Umbilical cord (tissue), 2 donors: Measurements from ENCODE around the gene CCL27. TPM values are rescaled to one million over a fixed set of nuclear protein-coding genes. Genes with fewer than 3 reads are reported as not detected.
A peak's percentile ranks its signal among the peaks of the same experiment; 100 is the strongest.
"Not testable (repeated sequence)": the region's sequence is repeated elsewhere in the genome, so short reads cannot be mapped to it uniquely, and the experiment has no call there.

ENCODE experiments used
- DNase-seq: peaks from one replicate; pipeline ENCODE4 v3.0.0-alpha.2; 2015; ENCODE audit warnings: low spot score
- total RNA-seq: library from RNA; depleted of rRNA; stranded (reverse); fragments of >200 nt; gene quantifications from one replicate; pipeline ENCODE4 v1.2.3, GENCODE V29; 2014; ENCODE audit warnings: low replicate concordance; ENCODE audit not compliant: insufficient read depth

CCL27 gene
- total RNA-seq, 1 donor from 2014 or later, result not detected

DNA sequence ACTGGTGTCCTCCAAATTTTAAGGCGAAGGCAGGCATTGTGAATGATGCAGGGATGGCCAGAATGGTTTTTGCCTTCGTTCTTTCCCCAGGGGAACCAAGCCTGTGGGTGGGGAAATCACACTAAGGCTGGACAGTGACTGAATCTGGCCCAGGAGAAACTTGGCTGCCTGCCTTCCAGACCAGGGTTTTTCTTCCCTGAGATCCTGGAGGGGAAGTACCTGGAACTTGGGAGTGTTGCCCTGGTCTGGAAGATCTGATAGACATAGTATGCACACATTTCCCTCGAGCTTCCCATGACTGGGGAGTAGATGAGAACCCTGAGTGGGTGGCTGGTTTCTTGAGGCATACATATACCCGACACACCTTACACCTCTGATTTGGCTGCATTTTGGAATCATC, 11.1 kb downstream of the CCL27 start:
- peak; percentile 27 for DNase-seq

DNA sequence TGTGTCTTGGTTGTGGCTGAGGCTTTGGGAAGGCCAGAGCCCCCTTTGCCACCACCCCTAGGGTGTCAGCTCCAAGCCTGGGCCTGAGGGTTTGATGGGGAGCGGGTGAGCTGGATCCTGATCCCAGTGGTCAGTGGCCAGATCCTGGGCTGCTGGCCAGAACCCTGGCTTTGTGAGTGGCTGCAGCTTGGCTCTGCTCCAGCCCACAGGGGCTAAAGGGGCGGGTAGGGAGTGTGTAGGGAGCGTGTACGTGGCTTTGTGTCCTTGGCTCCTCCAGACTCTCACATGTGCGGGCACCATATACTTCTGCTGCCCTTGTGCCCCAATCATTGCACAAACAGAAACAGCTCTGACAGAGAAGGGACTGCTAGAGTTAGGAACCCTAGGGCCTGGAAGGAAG, 11.6 kb downstream of the CCL27 start:
- DNase-seq, result no peak

DNA sequence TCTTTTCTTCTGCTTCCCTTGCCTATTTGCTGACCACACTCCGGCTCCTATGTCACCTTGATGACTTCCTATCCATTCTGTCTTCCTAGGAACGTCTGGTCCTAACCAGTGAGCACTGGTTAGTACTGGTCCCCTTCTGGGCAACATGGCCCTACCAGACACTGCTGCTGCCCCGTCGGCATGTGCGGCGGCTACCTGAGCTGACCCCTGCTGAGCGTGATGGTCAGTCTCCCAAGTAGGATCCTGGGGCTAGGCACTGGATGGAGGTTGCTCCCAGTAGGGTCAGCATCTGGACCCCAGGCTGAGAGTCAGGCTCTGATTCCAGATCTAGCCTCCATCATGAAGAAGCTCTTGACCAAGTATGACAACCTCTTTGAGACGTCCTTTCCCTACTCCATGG, 13.8 kb downstream of the CCL27 start:
- no peak for DNase-seq

DNA sequence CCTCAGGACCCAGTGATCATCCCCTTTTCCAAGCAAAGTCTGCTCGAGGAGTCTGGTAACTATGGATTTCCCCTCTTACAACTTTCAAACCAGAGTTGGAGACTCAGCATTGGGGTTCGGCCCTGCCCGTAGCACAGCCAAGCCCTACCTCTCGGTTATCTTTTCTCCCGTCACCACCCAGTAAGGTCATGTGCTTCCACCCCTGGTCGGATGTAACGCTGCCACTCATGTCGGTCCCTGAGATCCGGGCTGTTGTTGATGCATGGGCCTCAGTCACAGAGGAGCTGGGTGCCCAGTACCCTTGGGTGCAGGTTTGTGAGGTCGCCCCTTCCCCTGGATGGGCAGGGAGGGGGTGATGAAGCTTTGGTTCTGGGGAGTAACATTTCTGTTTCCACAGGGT, 14.8 kb downstream of the CCL27 start:
- DNase-seq, result no peak

DNA sequence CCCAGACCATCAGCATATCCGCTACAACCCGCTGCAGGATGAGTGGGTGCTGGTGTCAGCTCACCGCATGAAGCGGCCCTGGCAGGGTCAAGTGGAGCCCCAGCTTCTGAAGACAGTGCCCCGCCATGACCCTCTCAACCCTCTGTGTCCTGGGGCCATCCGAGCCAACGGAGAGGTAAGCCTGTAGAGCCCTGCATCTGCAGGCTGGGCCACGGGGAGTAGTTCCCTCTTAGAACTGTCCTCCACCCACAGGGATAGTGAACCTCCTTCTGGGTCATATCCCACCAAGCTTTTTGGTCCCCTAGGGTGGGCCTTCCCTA, 15.4 kb downstream of the CCL27 start:
- DNase-seq, result no peak

DNA sequence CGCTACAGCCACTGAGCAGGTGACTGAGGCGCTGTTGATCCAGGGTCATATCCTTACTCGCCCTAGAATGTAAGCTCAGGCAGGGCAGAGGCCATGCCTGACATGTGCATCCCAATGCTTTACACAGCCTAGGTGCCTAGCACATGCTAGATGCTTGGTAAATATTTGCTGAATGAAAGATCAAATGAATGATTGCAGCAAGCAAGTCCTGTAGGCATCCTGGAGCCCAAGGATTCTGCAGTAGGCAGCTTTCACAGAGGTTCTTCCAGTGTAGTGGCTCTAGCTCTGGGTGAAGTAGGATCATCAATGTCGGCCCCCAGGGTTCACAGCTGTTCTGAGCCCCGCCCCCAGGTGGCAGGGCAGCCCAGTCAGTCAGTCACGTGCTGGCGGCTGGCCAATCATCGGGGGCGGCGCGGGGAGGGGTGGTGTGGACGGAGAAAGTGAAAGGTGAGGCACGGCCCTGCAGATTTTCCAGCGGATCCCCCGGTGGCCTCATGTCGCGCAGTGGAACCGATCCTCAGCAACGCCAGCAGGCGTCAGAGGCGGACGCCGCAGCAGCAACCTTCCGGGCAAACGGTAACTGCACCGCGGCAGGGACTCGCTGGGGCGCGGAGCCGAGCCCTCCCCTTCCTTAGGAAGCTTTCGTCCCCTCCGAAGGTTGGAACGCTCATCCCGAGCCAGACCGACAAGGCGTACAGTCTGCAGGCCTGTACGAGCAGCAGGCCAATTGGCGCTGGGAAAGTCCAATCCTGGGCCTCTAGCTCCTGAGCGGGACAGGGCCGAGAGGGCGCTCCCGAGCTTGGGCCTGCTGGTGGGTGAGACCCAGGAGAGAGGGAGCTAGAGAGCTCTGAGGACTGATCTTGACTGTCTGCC, 16.0 kb downstream of the CCL27 start, which contains the start of gene GALT:
TSS of gene GALT (plus strand) at position 465 of the 873 bp plus-strand sequence. CDS start at position 495, 30 bp downstream.
- DNase-seq, result peak; percentile 93

DNA sequence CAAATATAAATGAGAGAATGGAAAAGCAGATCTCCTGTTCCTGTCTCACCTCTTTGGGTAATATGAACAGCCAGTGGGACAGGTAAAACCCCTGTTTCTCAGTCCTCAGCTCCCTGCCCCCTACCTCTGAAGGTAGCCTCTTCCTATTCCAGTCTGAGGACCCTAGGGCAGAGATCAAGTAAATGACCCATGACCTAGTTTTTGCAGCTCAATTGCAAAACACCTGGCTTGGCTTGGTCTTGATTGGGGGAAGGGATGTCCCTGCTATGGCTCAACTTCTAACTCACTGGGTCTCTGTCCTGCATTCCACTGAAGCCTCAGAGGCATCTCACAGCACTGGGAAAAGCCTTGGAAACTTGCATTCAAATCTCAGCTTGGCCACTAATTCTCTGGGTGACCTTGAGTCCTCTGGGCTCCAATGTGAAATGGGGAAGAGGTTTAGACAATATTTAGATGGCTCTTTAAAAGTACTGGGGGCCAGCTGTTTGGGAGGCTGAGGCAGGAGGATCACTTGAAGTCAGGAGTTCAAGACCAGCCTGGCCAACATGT, 17.6 kb downstream of the CCL27 start:
- no peak for DNase-seq

DNA sequence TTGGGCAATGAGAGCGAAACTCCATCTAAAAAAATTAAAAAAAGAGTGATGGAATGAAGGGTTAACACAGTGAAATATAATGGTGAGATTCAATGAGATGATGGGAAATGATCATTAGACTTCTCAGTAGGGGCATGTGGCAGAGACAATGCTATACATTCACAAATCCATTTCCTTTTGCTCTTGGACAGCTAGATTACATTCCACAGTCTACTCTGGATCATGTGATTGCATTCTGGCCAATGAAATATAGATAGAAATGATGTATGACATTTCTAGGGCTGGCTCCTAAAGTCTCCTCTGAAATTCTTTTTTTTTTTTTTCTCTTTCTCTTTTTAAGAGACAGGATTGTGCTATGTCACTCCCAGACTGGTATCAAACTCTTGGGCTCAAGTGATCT, 19.8 kb downstream of the CCL27 start:
- DNase-seq, result no peak

DNA sequence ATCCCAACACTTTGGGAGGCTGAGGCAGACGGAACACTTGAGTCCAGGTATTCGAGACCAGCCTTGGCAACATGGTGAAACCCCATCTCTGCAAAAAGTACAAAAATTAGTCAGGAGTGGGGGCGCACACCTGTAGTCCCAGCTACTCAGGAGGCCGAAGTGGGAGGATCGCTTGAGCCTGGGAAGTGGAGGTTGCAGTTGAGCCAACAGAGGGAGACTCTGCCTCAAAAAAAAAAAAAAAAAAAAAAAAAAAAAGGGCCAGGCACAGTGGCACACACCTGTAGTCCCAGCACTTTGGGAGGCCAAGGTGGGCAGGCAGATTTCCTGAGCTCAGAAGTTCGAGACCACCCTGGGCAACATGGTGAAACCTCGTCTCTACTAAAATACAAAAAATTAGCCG, 23.1 kb downstream of the CCL27 start:
- DNase-seq, result not testable (repeated sequence)

DNA sequence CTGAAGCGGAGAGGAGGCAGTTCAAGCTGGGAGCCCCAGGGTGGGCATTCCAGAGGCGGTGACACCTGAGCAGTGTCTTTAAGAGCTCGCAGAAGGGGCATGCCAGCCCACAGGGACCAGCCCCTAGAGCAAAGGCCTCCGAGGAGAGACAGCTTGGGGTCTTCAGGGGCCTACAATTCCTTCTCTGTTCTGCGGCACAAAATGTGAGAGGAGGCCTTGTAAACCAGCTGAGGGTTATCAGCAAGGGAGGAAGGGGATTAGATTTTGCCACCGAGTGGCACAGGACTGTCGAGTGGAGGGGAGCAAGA, 24.4 kb downstream of the CCL27 start:
- no peak for DNase-seq

DNA sequence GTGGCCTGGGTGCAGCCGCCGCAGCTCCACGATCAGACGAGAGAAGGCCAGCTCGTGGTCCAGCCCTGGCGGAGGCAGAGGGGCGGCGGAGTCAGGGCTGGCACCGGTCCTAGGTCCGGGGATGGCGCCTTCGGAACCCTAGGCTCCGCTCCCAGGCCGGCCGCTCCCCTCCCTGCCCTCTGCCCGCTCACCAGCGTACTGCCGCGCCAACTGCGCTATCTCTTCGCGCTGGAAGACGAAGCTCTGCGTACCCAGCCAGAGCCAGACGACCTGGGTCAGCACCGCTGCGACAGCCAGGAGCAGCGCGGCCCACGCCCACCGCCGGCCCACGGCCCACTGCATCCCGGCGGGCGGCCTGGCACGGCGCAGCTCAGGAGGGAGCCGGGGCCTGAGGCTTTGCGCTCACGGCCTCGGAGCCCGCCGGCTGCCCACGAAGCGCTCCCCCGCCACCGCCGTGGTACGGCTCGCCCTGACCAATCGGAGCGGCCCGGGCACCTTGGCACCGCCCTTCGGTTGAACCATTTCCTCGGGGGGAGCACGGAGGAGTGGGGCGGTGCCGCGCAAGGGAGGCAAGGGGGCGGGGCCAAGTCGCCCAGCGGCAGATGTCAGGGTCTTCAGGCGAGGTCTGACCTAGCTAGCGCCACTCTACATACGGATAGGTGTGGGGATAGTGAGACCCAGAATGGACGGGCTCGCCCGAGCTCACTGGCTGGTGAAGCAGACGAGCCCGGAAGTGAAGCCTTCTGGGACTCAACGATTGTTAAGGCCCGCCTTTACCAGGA, 24.9 kb downstream of the CCL27 start, which contains the start of gene SIGMAR1:
TSS of gene SIGMAR1 (minus strand) at position 432 of the 782 bp plus-strand sequence. CDS start at position 342, 90 bp downstream.
- peak; percentile 96 for DNase-seq

DNA sequence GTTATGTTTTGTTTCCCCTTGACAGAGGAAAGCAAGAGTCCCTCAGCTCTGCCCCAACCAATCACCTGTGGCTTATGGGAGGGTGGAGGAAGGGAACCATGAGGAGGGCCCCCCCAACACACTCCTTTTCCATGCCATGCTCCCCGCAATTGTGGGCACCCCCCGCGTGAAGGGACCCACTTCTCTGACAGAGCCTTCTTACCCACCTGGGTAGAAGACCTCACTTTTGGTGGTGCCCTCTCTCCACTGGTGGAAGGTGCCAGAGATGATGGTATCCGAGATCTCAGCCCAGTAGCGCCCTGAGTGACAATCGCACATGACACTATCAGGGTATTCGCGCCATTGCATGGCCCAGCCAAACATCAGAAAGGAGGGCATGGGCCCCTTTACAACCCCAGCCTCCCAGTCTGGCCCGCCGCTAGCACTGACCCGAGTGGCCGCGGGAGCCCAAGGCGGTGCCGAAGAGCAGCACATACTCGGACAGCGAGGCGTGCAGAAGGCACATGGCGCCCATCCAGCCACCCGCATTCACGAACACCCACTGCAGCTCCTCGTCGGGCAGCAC, 25.6 kb downstream of the CCL27 start:
- no peak for DNase-seq

DNA sequence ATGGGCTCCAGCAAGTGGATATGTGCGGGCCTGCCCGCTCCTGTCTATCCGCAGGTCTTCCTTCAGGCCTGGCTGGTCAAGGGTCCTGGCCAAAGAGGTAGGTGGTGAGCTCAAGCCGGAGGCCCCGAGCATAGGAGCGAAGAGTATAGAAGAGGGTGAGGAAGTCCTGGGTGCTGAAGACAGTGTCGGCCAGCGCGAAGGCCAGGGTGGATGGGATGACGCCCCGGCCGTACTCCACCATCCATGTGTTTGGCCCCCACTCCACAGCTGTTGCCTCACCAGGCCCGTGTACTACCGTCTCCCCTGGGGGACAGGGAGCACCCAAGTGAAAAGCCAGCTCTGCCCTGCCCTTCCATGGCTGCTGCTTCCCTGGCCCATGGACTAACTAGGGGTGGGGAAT, 26.9 kb downstream of the CCL27 start:
- DNase-seq, result no peak

DNA sequence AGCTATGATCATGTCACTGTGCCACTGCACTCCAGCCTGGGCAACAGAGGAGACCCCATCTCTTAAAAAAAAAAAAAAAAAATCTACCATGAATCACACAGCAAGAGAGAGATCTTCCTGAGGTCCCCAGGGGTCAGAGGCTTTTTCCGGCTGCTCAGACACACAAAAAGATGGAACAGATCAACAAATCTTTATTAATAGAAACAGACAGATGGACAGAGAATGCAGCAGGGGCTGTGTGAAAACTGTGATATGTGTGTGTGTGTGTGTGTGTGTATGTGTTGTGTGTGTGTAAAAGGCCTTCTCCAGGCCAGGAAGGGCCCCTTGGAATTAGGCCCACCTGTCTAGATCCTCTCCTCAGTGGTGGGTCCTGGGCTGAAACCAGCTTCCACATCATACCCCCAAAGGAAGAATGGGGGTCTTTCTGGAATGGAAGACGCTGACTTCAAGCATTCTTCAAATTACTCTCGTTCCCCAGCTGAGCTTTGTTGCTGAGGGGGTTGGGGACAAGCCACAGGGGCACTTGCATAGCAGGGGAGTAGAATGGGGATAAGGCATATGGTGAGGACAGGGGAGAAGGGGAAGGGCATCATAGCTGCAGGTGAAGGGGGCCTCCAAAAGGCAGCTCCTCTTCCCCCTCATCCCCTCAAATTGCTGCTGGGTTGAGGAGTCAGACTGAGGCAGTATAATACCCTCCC, 27.8 kb downstream of the CCL27 start:
- no peak for DNase-seq

DNA sequence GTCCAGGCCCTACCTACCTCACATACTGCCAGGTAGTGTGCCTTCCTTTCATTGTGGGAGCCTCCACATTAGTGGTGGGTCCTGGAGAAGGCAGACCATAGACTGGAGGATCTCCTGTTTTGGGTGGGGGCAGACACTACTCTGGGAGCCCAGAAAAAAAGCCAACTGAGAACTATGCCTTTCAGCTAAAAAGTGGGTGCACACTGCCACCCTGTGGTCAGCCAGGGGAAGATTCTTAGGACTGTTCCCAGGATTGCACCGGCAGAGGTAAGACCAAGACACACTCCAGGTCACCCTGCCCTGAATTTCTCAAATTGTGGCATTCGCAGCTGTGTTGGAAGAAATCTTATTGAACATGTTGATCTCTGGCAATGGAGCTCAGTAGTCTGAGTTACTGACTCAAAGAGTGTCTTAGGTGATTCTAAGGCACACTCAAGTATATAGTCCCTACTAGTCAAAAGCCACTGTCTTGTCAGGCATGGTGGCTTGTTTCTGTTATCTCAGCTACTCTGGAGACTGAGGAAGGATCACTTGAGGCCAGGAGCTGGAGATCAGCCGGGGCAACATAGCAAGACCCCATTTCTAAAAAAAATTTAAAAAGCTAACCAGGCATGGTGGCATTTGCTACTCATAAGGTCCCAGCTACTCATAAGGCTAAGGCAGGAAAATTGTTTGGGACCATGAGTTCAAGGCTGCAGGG, 28.5 kb downstream of the CCL27 start:
- peak; percentile 71 for DNase-seq

DNA sequence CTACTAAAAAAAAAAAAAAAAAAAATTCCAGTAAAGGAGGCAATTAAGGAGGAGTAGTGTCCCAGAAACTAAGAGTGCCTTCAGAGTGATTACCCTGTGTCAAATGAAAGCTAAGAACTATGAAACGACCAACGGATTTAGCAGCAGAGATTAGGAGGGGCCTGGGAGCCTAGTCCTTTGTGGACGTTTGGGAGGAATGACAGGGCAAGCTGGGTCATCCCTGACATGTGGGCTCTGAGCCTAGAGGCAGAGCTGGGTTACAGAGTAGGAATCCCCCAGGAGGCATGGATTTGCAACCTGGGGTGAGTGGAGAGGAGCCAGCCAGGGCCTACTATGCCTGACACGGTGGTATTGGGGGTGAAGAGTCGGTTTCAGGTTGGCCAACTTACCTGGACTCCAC, 29.3 kb downstream of the CCL27 start:
- DNase-seq, result no peak

DNA sequence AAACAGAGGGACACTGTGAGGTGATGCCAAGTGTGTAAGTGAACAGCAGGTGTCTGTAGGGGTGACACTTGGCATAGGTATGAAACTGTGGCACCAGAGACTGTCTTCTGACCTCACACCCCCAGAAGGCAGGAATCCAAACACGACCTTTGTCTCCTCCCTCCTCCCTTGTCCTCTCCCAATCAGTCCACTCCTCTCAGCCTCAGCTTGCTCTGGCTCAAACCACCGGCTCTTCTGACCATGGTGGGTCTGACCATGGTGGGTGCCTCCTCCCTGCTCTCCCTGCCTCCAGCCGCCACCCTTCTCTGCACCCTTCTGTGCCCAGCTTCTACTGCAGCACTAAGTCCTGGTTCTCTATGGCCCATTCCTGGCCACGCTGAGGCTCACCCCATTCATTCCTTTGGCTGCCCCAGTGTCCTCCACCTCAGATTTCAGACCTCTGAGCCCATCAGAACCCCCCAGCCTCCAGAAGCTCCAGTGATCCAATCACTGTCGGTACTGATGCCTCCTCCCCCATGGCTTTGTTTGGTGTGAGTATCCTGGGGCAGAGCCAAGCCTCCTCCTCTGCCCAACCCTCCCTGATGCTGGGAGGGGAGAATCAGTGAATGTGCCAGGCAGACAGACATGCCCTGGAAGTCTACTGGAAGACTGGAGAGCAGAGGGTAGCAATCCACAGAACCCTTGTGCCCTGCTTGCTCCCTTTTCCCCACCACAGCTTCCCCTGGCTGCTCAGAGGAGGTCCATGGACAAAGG, 31.9 kb downstream of the CCL27 start:
- no peak for DNase-seq

DNA sequence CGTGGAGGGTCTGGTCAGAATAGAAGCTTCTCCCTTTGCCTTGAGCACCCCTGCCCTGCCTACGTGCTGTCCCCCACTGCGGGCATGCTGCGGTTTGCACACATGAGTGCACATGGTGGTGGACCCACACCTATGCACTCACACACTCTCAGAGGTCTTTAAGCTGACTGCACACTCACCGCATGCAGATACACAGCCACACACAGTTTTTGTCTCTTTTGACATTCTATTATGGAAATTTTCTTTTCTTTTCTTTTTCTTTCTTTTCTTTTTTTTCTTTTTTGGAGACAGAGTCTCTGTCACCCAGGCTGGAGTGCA, 33.0 kb downstream of the CCL27 start:
- DNase-seq, result no peak

DNA sequence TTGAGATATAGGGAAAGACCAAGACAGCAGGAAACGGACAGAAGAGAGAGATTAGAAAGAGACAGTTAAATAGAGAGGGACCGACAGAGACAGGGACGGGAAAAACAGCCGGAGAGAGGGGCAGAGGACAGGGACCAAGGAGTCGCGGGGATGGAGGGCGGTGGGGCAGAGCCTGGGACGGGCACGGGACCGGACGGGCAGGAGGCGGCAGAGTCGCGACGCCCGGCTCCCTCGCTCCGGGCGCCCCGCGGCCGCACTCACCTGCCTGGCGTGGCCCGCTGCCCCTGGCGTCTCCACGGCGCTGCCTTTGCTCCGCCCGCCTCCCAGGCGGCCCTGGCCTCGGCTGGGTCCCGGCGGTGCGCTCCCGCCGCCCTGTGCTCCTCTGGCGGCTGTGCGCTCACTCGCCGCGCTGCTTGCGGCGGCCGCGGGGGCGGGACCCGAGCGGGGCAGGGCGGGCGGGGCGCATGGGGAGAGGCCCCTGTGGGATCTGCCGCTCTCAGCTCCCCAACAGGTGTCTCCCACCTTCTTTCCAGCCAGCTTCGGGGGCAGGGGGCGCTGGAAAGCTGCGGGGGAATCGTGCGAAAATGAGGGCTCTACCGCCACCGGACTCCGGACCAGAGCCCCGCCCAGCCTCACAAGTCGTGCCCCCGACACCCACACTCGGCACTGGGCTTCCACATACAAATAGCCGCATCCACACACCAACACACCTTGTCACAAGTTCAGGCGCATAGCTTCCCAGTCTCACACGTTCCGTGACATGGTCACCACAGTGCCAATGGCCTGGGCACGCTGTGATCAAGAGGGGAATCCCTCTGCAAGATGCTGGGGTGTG, 33.6 kb downstream of the CCL27 start, which contains the start of gene ARID3C:
TSS of gene ARID3C (minus strand) at position 411 of the 835 bp plus-strand sequence. CDS start 1,052 bp downstream, outside the sequence.
- no peak for DNase-seq
